Stimulated activated CD8-positive, alpha-beta memory T cell treated with anti-CD3 and anti-CD28 coated beads, Interleukin-7, amount 100 ng/mL, for 24 hours (primary cell): ENCODE data around the gene CREG1.

ENCODE experiments used
- DNase-seq: peaks from one replicate; pipeline ENCODE4 v3.0.0-alpha.2; 2020; ENCODE audit warnings: low read depth

CREG1 gene

DNA sequence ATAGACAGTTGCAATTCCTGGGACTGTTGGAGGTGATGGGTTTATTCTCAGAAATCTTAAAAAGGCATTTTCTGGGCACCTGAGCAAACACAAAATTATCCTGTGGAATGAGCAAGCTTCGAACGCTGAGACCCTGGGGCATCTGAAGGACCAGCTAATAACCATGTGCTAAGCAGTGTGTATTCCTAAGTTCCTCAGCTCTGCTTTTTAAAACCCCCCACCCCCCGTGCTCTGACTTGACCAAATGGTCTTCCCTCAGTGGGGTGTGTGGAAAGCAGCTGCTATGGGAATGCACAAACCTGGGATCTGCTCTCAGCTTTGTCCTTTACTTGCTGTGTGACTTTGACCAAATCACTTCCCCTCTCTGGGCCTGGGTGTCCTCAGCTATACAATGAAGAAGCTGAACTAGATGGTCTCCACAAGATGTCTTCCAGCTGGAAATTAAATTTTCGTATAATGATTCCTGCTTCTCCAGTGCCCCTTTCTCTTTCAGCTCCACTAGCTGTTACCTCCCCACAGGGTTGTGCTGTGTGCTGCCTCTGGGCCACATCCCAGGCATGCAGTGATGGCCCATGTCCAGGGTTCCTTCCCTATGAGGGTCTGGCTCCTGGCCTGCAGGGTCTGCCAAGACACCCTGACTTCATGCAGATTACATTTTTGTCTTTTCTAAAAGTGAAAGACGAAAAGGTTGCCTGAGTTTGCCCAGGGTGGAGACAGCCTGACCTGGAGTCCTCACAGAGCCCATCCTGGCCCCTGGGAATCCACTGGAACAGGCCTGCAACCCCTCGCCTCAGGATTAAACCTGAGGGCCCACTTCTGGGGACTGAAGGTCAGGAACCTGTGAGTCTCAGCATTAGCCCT, 20.4 kb downstream of the CREG1 start:
- DNase-seq: no peak

- no peak for DNase-seq
Measured at GRCh38 chr1:167532375-167532774, 21.2 kb downstream of the CREG1 start.

- no peak for DNase-seq
Measured at GRCh38 chr1:167529829-167530474, 23.6 kb downstream of the CREG1 start.

- DNase-seq: no peak
Measured at GRCh38 chr1:167528057-167528728, 25.4 kb downstream of the CREG1 start.

DNA sequence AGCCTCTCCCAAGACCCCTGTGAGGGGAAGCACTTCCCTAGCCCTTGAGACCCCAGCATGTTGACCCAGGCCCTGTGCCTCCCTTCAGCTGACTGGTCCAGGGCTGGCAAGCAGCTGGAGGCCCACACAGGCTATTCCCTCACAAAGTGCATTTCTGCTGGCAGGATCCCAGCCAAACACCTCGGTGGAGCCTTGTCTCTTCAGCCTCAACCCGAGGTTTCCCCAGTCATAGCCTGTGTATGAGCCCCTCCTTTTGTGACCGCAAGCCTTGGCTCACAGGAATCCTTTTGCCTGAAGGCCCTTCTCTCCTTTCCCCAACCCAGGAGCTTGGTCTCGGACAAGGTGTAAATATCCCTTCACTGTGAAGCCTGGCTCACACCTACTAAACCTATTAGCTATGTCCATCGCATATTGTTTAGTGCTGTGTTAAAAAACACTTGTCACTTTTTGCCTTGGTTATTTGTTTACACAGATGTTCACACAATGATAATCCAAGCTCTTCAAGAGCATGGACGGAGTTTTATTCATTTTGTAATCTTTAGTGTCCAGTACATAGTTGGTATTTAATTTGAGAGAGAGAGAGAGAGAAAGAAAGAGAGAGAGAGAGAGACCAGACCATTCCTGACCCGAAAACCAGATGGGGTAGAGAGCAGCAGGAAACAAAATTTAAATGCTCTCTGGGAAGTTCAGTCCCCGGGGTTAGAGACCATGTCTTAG, 26.7 kb downstream of the CREG1 start:
- no peak for DNase-seq

GRCh38 chr1:167524651-167525050, 28.9 kb downstream of the CREG1 start:
- no peak for DNase-seq

- no peak for DNase-seq
Measured at GRCh38 chr1:167522246-167522645, 31.3 kb downstream of the CREG1 start.

GRCh38 chr1:167520711-167521206, 32.8 kb downstream of the CREG1 start:
- no peak for DNase-seq

- no peak for DNase-seq
Measured at GRCh38 chr1:167518331-167518700, 35.2 kb downstream of the CREG1 start, which contains the start of gene CD247. Gene CD247 (minus strand): TSS chr1:167518529. CDS start chr1:167518465, 64 bp downstream.

DNA sequence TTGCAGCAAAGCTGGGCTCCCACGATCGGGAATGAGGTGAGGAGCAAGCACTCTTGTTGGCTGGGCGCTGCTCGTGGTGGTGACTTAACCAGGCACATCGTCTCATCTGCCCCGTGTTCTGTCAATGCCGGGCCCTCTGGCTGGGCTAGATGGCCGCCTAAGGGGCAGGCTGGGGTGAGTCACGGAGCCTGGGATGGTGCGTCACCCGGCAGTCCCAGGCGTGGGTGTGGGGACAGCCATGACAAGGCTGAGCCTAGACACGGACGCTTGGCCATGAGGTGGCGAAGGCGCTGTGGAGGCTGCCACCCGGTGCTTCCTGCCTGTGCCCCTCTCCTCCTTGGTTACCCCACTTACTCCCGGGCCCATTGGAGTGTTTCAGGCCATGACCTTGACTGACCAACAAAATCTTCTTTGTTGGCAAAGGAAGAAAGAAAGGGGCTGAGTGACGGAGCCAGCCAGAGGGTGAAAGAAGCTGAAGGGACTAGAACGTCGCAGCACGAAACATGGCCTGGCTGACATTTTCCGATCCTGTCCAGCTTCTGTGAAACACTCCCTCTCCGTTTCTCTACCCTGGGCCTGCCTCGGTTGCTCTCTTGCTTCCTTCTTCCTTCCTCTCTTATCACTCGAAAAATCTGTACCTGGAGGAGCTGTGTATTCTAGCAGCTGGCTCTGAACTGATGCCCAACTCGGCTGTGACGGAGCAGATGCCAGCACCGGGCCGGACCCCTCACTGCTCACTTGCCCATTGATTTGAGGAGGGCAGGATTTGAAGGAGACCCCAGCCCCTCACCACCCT, 35.8 kb downstream of the CREG1 start:
- peak; percentile 76 for DNase-seq

DNA sequence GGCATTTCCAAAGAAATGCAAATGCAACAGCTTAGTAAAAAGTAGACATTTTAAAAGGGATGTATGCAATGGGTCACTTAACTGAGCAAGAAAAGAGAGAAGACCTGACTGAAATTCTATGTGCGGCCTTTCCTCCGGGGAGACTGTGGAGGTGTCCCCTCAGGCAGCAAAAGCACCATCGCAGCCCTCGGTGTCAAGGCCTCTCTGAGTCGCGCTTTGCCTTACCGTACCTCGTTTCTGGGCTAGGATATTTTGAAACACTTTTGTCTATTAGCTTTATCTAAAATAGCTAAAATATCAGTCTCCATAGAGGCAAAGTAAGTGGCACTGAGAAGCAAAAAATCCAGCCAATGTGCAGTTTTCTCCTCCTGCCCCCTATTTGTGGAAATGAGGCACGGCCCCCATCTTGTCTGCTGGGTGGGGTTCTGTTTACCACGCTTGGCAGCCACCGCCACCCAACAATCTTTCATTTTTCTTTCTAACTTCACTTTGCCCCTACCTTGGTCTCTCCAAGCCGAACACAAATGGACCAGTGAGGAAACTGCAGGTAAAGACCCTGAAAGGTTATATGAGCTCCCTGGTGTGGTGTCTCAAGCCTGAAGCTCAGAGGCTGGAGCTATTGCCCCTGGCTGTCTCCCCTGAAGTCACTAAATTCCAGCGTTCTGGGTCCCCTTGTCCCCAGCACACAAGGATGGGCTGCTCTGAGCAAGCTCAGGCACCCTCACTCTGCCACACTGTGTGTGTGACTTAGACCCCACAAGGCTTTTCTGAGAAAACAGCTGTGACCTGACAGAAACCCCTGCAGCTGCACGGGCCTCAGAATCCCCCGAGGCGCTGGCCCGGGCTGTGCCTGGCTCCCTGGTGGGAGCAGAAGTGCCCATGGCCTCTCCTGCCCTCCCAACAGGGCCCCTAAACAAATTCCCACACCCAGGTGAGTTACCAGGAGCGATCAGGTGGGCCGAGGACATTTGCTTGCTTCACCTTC, 36.9 kb downstream of the CREG1 start:
- no peak for DNase-seq

GRCh38 chr1:167515893-167516321, 37.7 kb downstream of the CREG1 start:
- DNase-seq: no peak

- no peak for DNase-seq
Measured at GRCh38 chr1:167515461-167515860, 38.1 kb downstream of the CREG1 start.

GRCh38 chr1:167514288-167514687, 39.3 kb downstream of the CREG1 start:
- DNase-seq: no peak

DNA sequence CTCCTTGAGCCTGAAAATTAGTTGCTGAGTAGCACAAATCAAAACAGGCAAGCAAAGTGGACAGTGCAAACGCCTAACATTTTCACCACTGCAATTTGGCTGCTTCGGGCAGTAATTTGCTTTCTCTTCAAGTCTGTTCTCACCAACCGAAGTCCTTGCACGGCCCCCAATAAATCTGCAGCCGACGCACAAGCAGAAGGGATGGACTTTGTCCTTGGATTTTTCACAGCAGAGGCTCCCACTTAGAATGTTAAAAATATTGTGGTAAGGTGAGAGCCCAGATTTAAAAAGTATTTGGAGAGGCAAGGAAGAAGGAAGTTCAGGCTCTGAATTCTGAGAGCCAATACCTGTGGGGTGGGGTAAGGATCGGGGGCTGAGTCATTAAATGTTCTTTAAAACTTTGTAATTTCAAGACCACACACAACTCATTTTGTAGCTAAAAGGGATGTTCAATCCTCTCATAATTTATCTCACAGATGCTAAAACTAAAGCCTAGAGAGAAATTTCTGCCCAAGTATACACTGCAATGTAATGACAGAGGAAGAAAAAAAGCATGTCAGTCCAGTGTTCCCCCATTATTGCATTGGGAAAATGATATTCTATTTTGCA, 41.4 kb downstream of the CREG1 start:
- DNase-seq: no peak

DNA sequence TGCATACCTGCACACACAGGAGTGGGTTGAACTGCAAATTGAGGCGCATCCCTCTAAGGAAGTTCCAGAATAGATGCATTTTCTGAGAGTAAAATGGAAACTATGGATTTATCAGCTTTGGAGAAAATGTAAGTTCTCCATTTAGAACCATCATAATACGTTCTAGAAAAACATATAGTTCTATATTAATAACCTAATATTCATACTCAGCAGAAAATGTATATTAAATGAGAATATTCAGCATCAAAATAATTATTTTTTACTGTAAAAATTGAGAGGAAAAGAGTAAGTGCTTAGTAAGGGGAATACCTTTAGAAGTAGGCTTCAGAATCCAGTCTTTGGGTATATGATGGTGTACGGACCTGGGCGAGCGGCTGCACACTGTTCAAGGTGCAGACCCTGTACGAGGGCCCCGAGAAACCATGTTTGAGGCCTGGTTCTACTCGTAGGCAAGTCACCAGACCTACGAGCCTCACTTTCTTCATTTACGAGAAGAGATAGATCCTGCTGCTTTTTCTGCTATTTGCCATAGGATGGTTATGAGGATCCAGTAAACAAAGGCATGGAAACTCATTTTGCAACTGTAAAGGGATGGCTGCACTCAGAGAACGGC, 42.1 kb downstream of the CREG1 start:
- DNase-seq: no peak

DNA sequence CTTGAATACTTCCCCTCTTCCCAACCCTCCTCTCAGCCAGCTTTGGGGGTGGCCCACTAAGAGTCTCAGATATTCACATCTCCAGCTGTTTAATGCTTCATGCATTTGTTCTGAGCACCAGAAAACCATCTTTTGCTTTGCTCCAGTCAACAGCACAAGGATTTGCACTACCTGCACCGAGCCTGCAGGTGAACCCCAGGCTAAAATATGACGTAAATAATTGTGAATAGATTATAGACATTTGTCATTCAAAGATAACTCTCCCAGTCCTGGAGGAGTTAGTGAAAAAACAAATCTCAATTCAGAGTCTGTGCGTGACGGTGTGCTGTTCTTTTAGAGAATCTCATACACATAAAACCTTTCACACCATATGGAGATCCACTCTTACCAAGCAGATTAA, 42.7 kb downstream of the CREG1 start:
- DNase-seq: no peak

GRCh38 chr1:167510244-167510643, 43.3 kb downstream of the CREG1 start:
- no peak for DNase-seq

GRCh38 chr1:167509587-167509986, 44.0 kb downstream of the CREG1 start:
- DNase-seq: no peak
